Neural cell (in vitro differentiated cells): ENCODE measurements around the gene DLL1. TPM values are rescaled to one million over a fixed set of nuclear protein-coding genes. Genes with fewer than 3 reads are reported as not detected.

Experiments used
- H2AFZ ChIP-seq: fragments of 200-600, 300-800 bp; sonication (generic), shearing (Covaris generic); 2 replicates; pipeline ENCODE4 v1.6.0; 2014; ENCODE audit warnings: low read depth, mild to moderate bottlenecking, antibody characterized with exemption, low read length, moderate library complexity
- H3F3A ChIP-seq: fragments of 200-600 bp; shearing (Covaris generic); 2 replicates; pipeline ENCODE4 v1.6.1; 2016; ENCODE audit warnings: mild to moderate bottlenecking, moderate library complexity, mixed read lengths, antibody characterized with exemption, low read length; ENCODE audit not compliant: insufficient read depth, poor library complexity, severe bottlenecking
- H3K27ac ChIP-seq: fragments of 200-600, 300-800 bp; sonication (generic), shearing (Covaris generic); 2 replicates; pipeline ENCODE4 v1.5.1; 2014; ENCODE audit warnings: mild to moderate bottlenecking, low read length, moderate library complexity
- H3K27me3 ChIP-seq: fragments of 300-800, 200-600 bp; sonication (generic), shearing (Covaris generic); 2 replicates; pipeline ENCODE4 v1.6.0; 2014; ENCODE audit warnings: mild to moderate bottlenecking, low read depth, low read length, moderate library complexity; ENCODE audit not compliant: insufficient read depth
- H3K36me3 ChIP-seq: fragments of 300-800, 200-600 bp; sonication (generic), shearing (Covaris generic); 2 replicates; pipeline ENCODE4 v1.5.1; 2014; ENCODE audit warnings: mild to moderate bottlenecking, antibody characterized with exemption, low read length, moderate library complexity; ENCODE audit not compliant: insufficient read depth
- H3K4me2 ChIP-seq: fragments of 300-800, 200-600 bp; sonication (generic), shearing (Covaris generic); 2 replicates; pipeline ENCODE4 v1.6.0; 2014; ENCODE audit warnings: mild to moderate bottlenecking, low read length
- H3K4me3 ChIP-seq: fragments of 300-800, 200-600 bp; sonication (generic), shearing (Covaris generic); 2 replicates; pipeline ENCODE4 v1.5.1; 2014; ENCODE audit warnings: mild to moderate bottlenecking, low read length, moderate library complexity
- H3K79me2 ChIP-seq: fragments of 200-600 bp; shearing (Covaris generic); replicated peaks from 2 replicates; pipeline ENCODE4 v1.6.0; 2014; ENCODE audit warnings: mild to moderate bottlenecking, low read length, moderate library complexity; ENCODE audit not compliant: insufficient read depth
- H3K9ac ChIP-seq: fragments of 300-800, 200-600 bp; sonication (generic), shearing (Covaris generic); 2 replicates; pipeline ENCODE4 v1.6.1; 2016; ENCODE audit warnings: mild to moderate bottlenecking, low read length, mixed read lengths
- H3K9me2 ChIP-seq: fragments of 200-600 bp; shearing (Covaris generic); 2 replicates; pipeline ENCODE4 v1.6.1; 2016; ENCODE audit warnings: mild to moderate bottlenecking, low read length, mixed read lengths; ENCODE audit not compliant: insufficient read depth
- H3K9me3 ChIP-seq: fragments of 200-600, 300-800 bp; sonication (generic), shearing (Covaris generic); 2 replicates; pipeline ENCODE4 v1.6.1; 2016; ENCODE audit warnings: mild to moderate bottlenecking, mixed run types, low read length, moderate library complexity, mixed read lengths
- H4K20me1 ChIP-seq: fragments of 200-600 bp; shearing (Covaris generic); 2 replicates; pipeline ENCODE4 v1.6.1; 2016; ENCODE audit warnings: mild to moderate bottlenecking, mixed run types; ENCODE audit not compliant: insufficient read depth
- EP300 ChIP-seq: fragments of 450-650 bp; conservative IDR thresholded peaks from 2 replicates; pipeline ENCODE4 v1.6.1; 2014; ENCODE audit warnings: antibody characterized with exemption, mild to moderate bottlenecking, moderate library complexity; ENCODE audit not compliant: poor library complexity, severe bottlenecking
- EZH2 ChIP-seq: fragments of 200-600, 300-800 bp; shearing (Covaris generic), sonication (generic); IDR thresholded peaks from 2 replicates; pipeline ENCODE4 v1.6.1; 2014; ENCODE audit warnings: antibody characterized with exemption, low read length, borderline replicate concordance, mild to moderate bottlenecking; ENCODE audit not compliant: insufficient read depth, poor library complexity, severe bottlenecking
- MXI1 ChIP-seq: fragments of 450-650 bp; conservative IDR thresholded peaks from 2 replicates; pipeline ENCODE4 v1.6.1; 2014; ENCODE audit warnings: antibody characterized with exemption, mild to moderate bottlenecking; ENCODE audit not compliant: poor library complexity, severe bottlenecking
- POLR2AphosphoS5 ChIP-seq: IDR thresholded peaks from 2 replicates; pipeline ENCODE4 v1.6.1; 2012
- REST ChIP-seq: IDR thresholded peaks from 2 replicates; pipeline ENCODE4 v1.6.1; 2012; ENCODE audit warnings: borderline replicate concordance
- TAF1 ChIP-seq: IDR thresholded peaks from 2 replicates; pipeline ENCODE4 v1.6.1; 2012; ENCODE audit warnings: low read depth
- polyA plus RNA-seq: library from polyadenylated mRNA; depleted of rRNA; stranded (reverse); fragments of >200 nt; gene quantifications from 2 replicates; pipeline ENCODE4 v1.2.3, GENCODE V29; 2014
- TF ChIP-seq, protein P1 (sequence below): fragments of 450-650 bp; IDR thresholded peaks from 2 replicates; pipeline ENCODE4 v1.5.1; 2014; ENCODE audit warnings: antibody characterized with exemption, mild to moderate bottlenecking, moderate library complexity; ENCODE audit not compliant: poor library complexity, severe bottlenecking

Gene DLL1
- polyA plus RNA-seq, 1 donor from 2014 or later = 26.1 TPM

DNA sequence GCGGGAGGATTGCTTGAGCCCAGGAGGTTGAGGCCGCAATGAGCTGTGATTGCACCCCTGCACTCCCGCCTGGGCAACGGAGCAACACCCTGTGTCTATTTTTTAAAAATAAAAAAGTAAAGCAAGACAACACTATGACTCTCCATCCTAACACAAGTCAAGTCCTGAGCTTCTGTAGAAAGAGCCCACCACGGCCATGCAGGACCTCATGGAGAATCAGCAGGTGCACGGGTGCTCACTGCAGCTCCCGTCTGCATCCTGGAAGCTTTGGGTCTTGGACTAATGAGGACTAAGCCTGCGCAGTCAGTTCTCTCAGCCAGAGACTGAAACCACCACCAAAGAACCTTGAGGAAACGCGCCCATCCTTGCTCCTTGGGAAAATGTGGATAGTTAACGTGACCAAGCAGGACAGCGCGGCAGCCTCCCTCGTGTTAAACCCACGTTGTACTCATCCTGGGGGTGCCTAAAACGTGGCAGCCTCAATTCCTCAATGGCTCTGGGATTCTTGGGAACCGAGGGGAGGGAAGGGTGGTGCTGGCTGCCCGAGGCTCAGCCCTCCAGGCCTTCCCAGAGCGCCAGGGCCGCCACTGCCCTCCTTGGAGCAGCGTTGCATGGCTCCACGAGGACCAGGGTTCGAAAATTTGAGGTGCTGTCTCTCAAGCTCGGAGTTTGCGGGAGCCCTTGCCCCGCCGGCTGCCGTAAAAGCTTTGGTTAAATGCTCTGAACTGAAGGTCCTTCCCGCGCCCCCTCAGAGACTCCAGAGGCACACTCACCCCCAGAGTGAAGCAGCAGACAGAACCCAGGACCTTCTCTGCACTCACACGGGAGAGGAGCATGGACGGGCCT, 29.0 kb downstream of the DLL1 start:
- Histone ChIP-seq H4K20me1 (no peaks in the 10 kb centered on the region), H3K9ac (no peak overlapping the region), H3K36me3 (no peaks in the 10 kb centered on the region), H3F3A (no peaks in the 10 kb centered on the region), H3K4me2 (no peak overlapping the region), H3K79me2 (no peaks in the 10 kb centered on the region), H3K27me3 (no peaks in the 10 kb centered on the region), H3K27ac (no peak overlapping the region), H3K4me3 (no peak overlapping the region), H3K9me3 (no peaks in the 10 kb centered on the region), H2AFZ (no peak overlapping the region), H3K9me2 (no peaks in the 10 kb centered on the region)
- TF ChIP-seq EZH2 (no peak), REST (no peak)

DNA sequence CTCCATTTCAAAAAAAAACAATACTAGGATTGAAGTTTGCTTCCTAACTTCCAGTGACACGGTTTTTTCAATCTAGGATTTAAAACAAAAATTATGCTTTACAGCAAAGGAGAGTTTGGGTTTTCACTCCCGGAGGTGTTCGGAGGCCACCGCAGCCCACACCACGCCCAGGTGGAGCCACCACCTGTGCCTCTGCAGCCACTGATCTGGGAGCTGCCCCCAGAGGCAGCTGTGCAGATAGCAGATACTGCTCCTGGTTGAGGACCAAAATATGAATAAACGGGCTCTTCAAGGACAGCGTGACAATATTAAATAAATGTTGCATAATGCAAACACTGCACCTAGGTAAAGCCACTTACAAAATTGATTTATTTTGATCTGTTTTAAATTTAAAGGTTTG, 30.2 kb downstream of the DLL1 start:
- TF ChIP-seq TAF1 (no peak), MXI1 (no peak), EZH2 (no peak), EP300 (no peak)
- no peak overlapping the region for H3K4me2 ChIP-seq
- H3K4me3 ChIP-seq = no peak overlapping the region
- H3K9me3 ChIP-seq = no peaks in the 10 kb centered on the region
- H3K9ac ChIP-seq = no peak overlapping the region
- no peaks in the 10 kb centered on the region for H3K27me3 ChIP-seq
- no peaks in the 10 kb centered on the region for H3K36me3 ChIP-seq
- no peaks in the 10 kb centered on the region for H3K9me2 ChIP-seq
- H4K20me1 ChIP-seq = no peaks in the 10 kb centered on the region
- no peak overlapping the region for H3K27ac ChIP-seq
- no peaks in the 10 kb centered on the region for H3F3A ChIP-seq
- H3K79me2 ChIP-seq = no peaks in the 10 kb centered on the region
- no peak overlapping the region for H2AFZ ChIP-seq

GRCh38 chr6:170259278-170259677, 31.6 kb downstream of the DLL1 start:
- no peak overlapping the region for H3K9ac ChIP-seq
- H3F3A ChIP-seq = no peaks in the 10 kb centered on the region
- H3K9me2 ChIP-seq = no peaks in the 10 kb centered on the region
- no peaks in the 10 kb centered on the region for H3K36me3 ChIP-seq
- no peaks in the 10 kb centered on the region for H3K27me3 ChIP-seq
- H3K9me3 ChIP-seq = no peaks in the 10 kb centered on the region
- TF ChIP-seq POLR2AphosphoS5 (no peak), EZH2 (no peak)
- TF ChIP-seq, protein P1, sequence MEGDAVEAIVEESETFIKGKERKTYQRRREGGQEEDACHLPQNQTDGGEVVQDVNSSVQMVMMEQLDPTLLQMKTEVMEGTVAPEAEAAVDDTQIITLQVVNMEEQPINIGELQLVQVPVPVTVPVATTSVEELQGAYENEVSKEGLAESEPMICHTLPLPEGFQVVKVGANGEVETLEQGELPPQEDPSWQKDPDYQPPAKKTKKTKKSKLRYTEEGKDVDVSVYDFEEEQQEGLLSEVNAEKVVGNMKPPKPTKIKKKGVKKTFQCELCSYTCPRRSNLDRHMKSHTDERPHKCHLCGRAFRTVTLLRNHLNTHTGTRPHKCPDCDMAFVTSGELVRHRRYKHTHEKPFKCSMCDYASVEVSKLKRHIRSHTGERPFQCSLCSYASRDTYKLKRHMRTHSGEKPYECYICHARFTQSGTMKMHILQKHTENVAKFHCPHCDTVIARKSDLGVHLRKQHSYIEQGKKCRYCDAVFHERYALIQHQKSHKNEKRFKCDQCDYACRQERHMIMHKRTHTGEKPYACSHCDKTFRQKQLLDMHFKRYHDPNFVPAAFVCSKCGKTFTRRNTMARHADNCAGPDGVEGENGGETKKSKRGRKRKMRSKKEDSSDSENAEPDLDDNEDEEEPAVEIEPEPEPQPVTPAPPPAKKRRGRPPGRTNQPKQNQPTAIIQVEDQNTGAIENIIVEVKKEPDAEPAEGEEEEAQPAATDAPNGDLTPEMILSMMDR = no peak
- H3K27ac ChIP-seq = no peak overlapping the region
- H2AFZ ChIP-seq = no peak overlapping the region
- H3K4me3 ChIP-seq = no peak overlapping the region
- H3K4me2 ChIP-seq = no peak overlapping the region
- no peaks in the 10 kb centered on the region for H4K20me1 ChIP-seq
- no peaks in the 10 kb centered on the region for H3K79me2 ChIP-seq
